Measurements from ENCODE around the gene NDUFAF5.

DNA sequence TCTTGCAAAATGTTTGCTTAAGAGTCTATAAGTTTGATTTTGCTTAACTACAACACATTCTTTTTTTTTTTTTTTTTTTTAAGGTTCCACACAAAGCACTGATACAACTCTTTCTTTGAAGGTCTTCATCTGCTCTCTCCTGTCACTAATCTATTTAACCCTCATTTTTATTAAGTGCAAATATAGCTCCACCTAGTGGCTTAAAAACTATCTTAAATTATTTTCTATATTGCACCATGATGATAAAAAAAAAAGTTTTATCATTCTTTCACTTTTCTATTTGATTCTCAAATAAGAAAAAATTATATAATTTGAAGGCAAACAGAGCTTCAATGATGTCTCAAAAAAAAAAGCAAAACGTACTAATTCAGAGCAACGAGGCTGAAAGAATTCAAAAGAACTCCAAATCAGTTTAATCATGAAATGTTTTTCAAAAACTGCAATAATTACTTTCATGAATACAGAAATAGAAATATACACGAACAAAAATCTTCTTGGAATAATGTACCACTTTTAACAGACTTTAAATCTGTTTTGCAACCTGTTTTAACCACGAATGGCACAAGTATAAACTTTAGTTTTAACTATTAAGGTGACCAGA lies 12.9 kb upstream of the NDUFAF5 start:
- TF ChIP-seq, protein P1, sequence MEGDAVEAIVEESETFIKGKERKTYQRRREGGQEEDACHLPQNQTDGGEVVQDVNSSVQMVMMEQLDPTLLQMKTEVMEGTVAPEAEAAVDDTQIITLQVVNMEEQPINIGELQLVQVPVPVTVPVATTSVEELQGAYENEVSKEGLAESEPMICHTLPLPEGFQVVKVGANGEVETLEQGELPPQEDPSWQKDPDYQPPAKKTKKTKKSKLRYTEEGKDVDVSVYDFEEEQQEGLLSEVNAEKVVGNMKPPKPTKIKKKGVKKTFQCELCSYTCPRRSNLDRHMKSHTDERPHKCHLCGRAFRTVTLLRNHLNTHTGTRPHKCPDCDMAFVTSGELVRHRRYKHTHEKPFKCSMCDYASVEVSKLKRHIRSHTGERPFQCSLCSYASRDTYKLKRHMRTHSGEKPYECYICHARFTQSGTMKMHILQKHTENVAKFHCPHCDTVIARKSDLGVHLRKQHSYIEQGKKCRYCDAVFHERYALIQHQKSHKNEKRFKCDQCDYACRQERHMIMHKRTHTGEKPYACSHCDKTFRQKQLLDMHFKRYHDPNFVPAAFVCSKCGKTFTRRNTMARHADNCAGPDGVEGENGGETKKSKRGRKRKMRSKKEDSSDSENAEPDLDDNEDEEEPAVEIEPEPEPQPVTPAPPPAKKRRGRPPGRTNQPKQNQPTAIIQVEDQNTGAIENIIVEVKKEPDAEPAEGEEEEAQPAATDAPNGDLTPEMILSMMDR (IDR thresholded peaks at IDR 0.05 in 8 of 11, conservative IDR thresholded peaks at IDR 0.05 in 3 of 11): peak in 8 of 11 experiments; percentile 20 to 55 (median 38)
- no peak for TF ChIP-seq POLR2A (IDR thresholded peaks at IDR 0.05)
- no peak for TF ChIP-seq POLR2AphosphoS5 (IDR thresholded peaks at IDR 0.05)
